ENCODE results near the gene ATP2B2.

Gene ATP2B2

GRCh38 chr3:10450494-10451440, 54.6 kb downstream of the ATP2B2 start (continued):
- TF ChIP-seq PATZ1 (CRISPR knock-in tag; IDR thresholded peaks at IDR 0.05; ENCODE audit: borderline replicate concordance), result no peak

- TF ChIP-seq BACH2 (CRISPR knock-in tag; IDR thresholded peaks at IDR 0.05; ENCODE audit: borderline replicate concordance), result no peak
- TF ChIP-seq POU6F1 (CRISPR knock-in tag; IDR thresholded peaks at IDR 0.05; ENCODE audit: borderline replicate concordance, low read depth), result no peak
- TF ChIP-seq OSR1 (CRISPR knock-in tag; IDR thresholded peaks at IDR 0.05), result no peak
- no peak for TF ChIP-seq ZFP30 (CRISPR knock-in tag; IDR thresholded peaks at IDR 0.05)
- TF ChIP-seq ZFP3 (CRISPR knock-in tag; IDR thresholded peaks at IDR 0.05), result no peak
- no peak for TF ChIP-seq CREB5 (CRISPR knock-in tag; IDR thresholded peaks at IDR 0.05; ENCODE audit: low read depth)
- no peak for TF ChIP-seq CSRNP3 (CRISPR knock-in tag; IDR thresholded peaks at IDR 0.05)
- no peak for TF ChIP-seq RARB (CRISPR knock-in tag; IDR thresholded peaks at IDR 0.05)
- TF ChIP-seq SNAI2 (CRISPR knock-in tag; IDR thresholded peaks at IDR 0.05), result no peak
- ATAC-seq, result no peak
Observed at GRCh38 chr3:10449436-10449835, 56.0 kb downstream of the ATP2B2 start.

GRCh38 chr3:10448544-10448943, 56.8 kb downstream of the ATP2B2 start:
- no peak for TF ChIP-seq ZC3H10 (CRISPR knock-in tag; IDR thresholded peaks at IDR 0.05)
- TF ChIP-seq ZFP3 (CRISPR knock-in tag; IDR thresholded peaks at IDR 0.05), result no peak
- no peak for TF ChIP-seq PPARA (CRISPR knock-in tag; IDR thresholded peaks at IDR 0.05; ENCODE audit: borderline replicate concordance)
- TF ChIP-seq ARNTL (CRISPR knock-in tag; IDR thresholded peaks at IDR 0.05; ENCODE audit: borderline replicate concordance, low read depth), result no peak
- TF ChIP-seq ESRRG (CRISPR knock-in tag; IDR thresholded peaks at IDR 0.05), result no peak
- no peak for TF ChIP-seq OSR1 (CRISPR knock-in tag; IDR thresholded peaks at IDR 0.05)
- TF ChIP-seq TCF4 (CRISPR knock-in tag; IDR thresholded peaks at IDR 0.05; ENCODE audit: borderline replicate concordance), result no peak
- TF ChIP-seq RARB (CRISPR knock-in tag; IDR thresholded peaks at IDR 0.05), result no peak
- no peak for TF ChIP-seq ZNF565 (CRISPR knock-in tag; conservative IDR thresholded peaks at IDR 0.05; ENCODE audit: low read depth)
- no peak for TF ChIP-seq ZFP30 (CRISPR knock-in tag; IDR thresholded peaks at IDR 0.05)
- TF ChIP-seq SNAI2 (CRISPR knock-in tag; IDR thresholded peaks at IDR 0.05), result no peak
- no peak for TF ChIP-seq PATZ1 (CRISPR knock-in tag; IDR thresholded peaks at IDR 0.05; ENCODE audit: borderline replicate concordance)
- no peak for TF ChIP-seq TSHZ2 (CRISPR knock-in tag; IDR thresholded peaks at IDR 0.05)
- no peak for TF ChIP-seq CSDC2 (CRISPR knock-in tag; IDR thresholded peaks at IDR 0.05)
- no peak for TF ChIP-seq GLIS3 (CRISPR knock-in tag; IDR thresholded peaks at IDR 0.05)
- no peak for TF ChIP-seq BACH2 (CRISPR knock-in tag; IDR thresholded peaks at IDR 0.05; ENCODE audit: borderline replicate concordance)
- TF ChIP-seq CREB5 (CRISPR knock-in tag; IDR thresholded peaks at IDR 0.05; ENCODE audit: low read depth), result no peak
- TF ChIP-seq CSRNP3 (CRISPR knock-in tag; IDR thresholded peaks at IDR 0.05), result no peak
- TF ChIP-seq ZNF70 (CRISPR knock-in tag; IDR thresholded peaks at IDR 0.05), result no peak
- no peak for ATAC-seq

All from SK-N-SH treated with all-trans-retinoic acid at 6 μM for 48 hours (cell line).